ENCODE measurements around the gene CCDC88B. TPM values are rescaled to one million over a fixed set of nuclear protein-coding genes. Genes with fewer than 3 reads are reported as not detected.

The CCDC88B gene
- total RNA-seq, 1 donor = 1.2 TPM

GRCh38 chr11:64352995-64353714 is 13.2 kb downstream of the CCDC88B start:
- DNase-seq (ENCODE audit: low read depth) = no peak
- no peak for TF ChIP-seq CTCF (IDR thresholded peaks at IDR 0.05; ENCODE audit: insufficient read depth, low read length)
- H3K4me3 ChIP-seq (ENCODE audit: low read depth, low read length) = no peak overlapping the region

- no peak for TF ChIP-seq CTCF (IDR thresholded peaks at IDR 0.05; ENCODE audit: insufficient read depth, low read length)
- no peak for DNase-seq (ENCODE audit: low read depth)
- no peak overlapping the region for H3K4me3 ChIP-seq (ENCODE audit: low read depth, low read length)
Measured at GRCh38 chr11:64353715-64354506, 13.9 kb downstream of the CCDC88B start.

GRCh38 chr11:64355078-64355940 is 15.3 kb downstream of the CCDC88B start:
- H3K4me3 ChIP-seq (ENCODE audit: low read depth, low read length) = peak overlapping the region; percentile 49
- peak; percentile 86 for TF ChIP-seq CTCF (IDR thresholded peaks at IDR 0.05; ENCODE audit: insufficient read depth, low read length)
- DNase-seq (ENCODE audit: low read depth) = peak; percentile 77

- H3K4me3 ChIP-seq (ENCODE audit: low read depth, low read length) = no peak overlapping the region
- DNase-seq (ENCODE audit: low read depth) = peak; percentile 41
- TF ChIP-seq CTCF (IDR thresholded peaks at IDR 0.05; ENCODE audit: insufficient read depth, low read length) = peak; percentile 50
Measured at GRCh38 chr11:64356498-64357411, 16.8 kb downstream of the CCDC88B start.

- no peak for DNase-seq (ENCODE audit: low read depth)
- no peak overlapping the region for H3K4me3 ChIP-seq (ENCODE audit: low read depth, low read length)
- TF ChIP-seq CTCF (IDR thresholded peaks at IDR 0.05; ENCODE audit: insufficient read depth, low read length) = no peak
Measured at GRCh38 chr11:64357446-64357845, 17.4 kb downstream of the CCDC88B start.
